B cell (primary cell): ENCODE results near the gene PLA2G4D.

Experiments
- EZH2 ChIP-seq: IDR thresholded peaks from 2 replicates; pipeline ENCODE4 v1.6.1; 2012; ENCODE audit warnings: borderline replicate concordance, low read depth, mild to moderate bottlenecking, moderate library complexity, low read length; ENCODE audit not compliant: insufficient read depth, poor library complexity, severe bottlenecking
- TF ChIP-seq, protein P1 (sequence below): fragments of 200-600 bp; IDR thresholded peaks from one replicate; pipeline ENCODE4 v1.8.0; 2022; ENCODE audit warnings: antibody characterized with exemption, mild to moderate bottlenecking

DNA sequence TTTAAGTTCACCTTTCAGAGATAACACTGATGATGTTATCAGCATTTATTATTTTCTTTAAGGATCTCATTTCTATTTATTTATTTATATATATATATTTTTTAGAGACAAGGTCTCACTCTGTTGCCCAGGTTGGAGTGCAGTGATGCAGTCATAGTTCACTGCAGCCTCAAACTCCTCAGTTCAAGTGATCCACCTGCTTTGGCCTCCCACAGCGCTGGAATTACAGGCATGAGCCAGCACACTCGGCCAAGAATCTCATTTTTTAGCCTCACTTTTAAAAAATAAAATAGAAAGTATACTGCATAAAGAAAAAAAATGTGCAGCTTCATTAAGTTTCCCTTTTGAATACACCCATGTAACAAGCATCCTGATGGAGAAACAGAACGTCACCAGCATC, 35.6 kb downstream of the PLA2G4D start:
- no peak for TF ChIP-seq EZH2
- TF ChIP-seq, protein P1, sequence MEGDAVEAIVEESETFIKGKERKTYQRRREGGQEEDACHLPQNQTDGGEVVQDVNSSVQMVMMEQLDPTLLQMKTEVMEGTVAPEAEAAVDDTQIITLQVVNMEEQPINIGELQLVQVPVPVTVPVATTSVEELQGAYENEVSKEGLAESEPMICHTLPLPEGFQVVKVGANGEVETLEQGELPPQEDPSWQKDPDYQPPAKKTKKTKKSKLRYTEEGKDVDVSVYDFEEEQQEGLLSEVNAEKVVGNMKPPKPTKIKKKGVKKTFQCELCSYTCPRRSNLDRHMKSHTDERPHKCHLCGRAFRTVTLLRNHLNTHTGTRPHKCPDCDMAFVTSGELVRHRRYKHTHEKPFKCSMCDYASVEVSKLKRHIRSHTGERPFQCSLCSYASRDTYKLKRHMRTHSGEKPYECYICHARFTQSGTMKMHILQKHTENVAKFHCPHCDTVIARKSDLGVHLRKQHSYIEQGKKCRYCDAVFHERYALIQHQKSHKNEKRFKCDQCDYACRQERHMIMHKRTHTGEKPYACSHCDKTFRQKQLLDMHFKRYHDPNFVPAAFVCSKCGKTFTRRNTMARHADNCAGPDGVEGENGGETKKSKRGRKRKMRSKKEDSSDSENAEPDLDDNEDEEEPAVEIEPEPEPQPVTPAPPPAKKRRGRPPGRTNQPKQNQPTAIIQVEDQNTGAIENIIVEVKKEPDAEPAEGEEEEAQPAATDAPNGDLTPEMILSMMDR: no peak
